T follicular helper cell (primary cell): ENCODE measurements around the gene NCL.
"Not testable (repeated sequence)": the region's sequence is repeated elsewhere in the genome, so short reads cannot be mapped to it uniquely, and the experiment has no call there.

Source experiments
- DNase-seq: peaks from one replicate; pipeline ENCODE4 v3.0.0-alpha.2; 2020; ENCODE audit warnings: low read depth

The NCL gene

DNA sequence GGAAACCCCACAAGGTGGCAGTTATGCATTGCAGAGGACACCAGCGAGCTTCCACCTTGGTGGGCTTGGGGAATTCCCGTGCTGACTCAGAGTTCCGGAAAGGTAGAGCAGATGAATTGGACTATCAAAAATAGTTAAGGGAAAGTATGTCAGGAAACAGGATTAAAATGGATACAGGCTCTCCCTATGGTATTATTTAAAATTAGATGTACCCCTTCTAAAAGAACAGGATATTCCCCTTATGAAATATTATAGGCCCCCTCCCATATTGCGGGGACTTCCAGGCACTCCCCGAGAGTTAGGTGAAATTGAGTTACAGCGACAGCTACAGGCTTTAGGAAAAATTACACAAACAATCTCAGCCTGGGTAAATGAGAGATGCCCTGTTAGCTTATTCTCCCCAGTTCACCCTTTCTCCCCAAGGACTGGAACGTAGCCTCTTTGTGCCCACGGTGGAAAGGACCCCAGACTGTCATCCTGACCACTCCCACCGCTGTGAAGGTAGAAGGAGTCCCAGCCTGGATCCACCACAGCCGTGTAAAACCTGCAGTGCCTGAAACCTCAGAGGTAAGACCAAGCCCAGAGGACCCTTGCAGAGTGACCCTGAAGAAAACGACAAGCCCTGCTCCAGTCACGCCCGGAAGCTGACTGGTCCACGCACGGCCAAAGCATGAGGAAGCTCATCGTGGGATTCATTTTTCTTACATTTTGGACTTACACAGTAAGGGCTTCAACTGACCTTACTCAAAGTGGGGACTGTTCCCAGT, 58.5 kb downstream of the NCL start:
- not testable (repeated sequence) for DNase-seq

DNA sequence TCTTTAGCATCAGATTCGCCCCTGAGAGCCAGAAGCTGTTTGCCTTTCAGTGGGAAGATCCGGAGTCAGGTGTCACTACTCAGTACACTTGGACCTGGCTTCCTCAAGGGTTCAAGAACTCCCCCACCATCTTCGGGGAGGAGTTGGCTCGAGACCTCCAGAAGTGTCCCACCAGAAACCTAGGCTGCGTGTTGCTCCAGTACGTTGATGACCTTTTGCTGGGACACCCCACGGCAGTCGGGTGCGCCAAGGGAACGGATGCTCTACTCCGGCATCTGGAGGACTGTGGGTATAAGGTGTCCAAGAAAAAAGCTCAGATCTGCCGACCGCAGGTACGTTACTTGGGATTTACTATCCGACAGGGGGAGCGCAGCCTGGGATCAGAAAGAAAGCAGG, 60.1 kb downstream of the NCL start:
- not testable (repeated sequence) for DNase-seq
